Hepatic stellate cell (primary cell): ENCODE measurements around the gene SMAD5.
A peak's percentile ranks its signal among the peaks of the same experiment; 100 is the strongest.

Experiments used
- DNase-seq: peaks from one replicate; pipeline ENCODE4 v3.0.0; 2011; ENCODE audit warnings: low spot score

The SMAD5 gene

GRCh38 chr5:136198453-136198852 is 65.8 kb downstream of the SMAD5 start:
- no peak for DNase-seq

GRCh38 chr5:136199408-136199807 is 66.8 kb downstream of the SMAD5 start:
- DNase-seq = no peak

- DNase-seq = no peak
Observed at GRCh38 chr5:136200130-136200529, 67.5 kb downstream of the SMAD5 start.

GRCh38 chr5:136200761-136201160 is 68.1 kb downstream of the SMAD5 start:
- DNase-seq = no peak

GRCh38 chr5:136201870-136202269 is 69.2 kb downstream of the SMAD5 start:
- DNase-seq = no peak

- no peak for DNase-seq
Observed at GRCh38 chr5:136202469-136203205, 70.0 kb downstream of the SMAD5 start.

- DNase-seq = no peak
Observed at GRCh38 chr5:136203303-136203922, 70.8 kb downstream of the SMAD5 start.

GRCh38 chr5:136205061-136205702 is 72.5 kb downstream of the SMAD5 start:
- no peak for DNase-seq

GRCh38 chr5:136205941-136206340 is 73.3 kb downstream of the SMAD5 start:
- no peak for DNase-seq

GRCh38 chr5:136206361-136206760 is 73.7 kb downstream of the SMAD5 start:
- DNase-seq = no peak

GRCh38 chr5:136207631-136208030 is 75.0 kb downstream of the SMAD5 start:
- DNase-seq = no peak

- no peak for DNase-seq
Observed at GRCh38 chr5:136208916-136209315, 76.3 kb downstream of the SMAD5 start.

GRCh38 chr5:136209346-136209910 is 76.8 kb downstream of the SMAD5 start:
- no peak for DNase-seq

- no peak for DNase-seq
Observed at GRCh38 chr5:136210259-136210658, 77.6 kb downstream of the SMAD5 start.

- DNase-seq = no peak
Observed at GRCh38 chr5:136211282-136212040, 78.8 kb downstream of the SMAD5 start.

- peak; percentile 57 for DNase-seq
Observed at GRCh38 chr5:136212252-136212721, 79.6 kb downstream of the SMAD5 start.

- DNase-seq = no peak
Observed at GRCh38 chr5:136213919-136214493, 81.4 kb downstream of the SMAD5 start.

GRCh38 chr5:136215812-136216211 is 83.2 kb downstream of the SMAD5 start:
- no peak for DNase-seq

- no peak for DNase-seq
Observed at GRCh38 chr5:136216230-136216629, 83.6 kb downstream of the SMAD5 start.

GRCh38 chr5:136221340-136221739 is 88.7 kb downstream of the SMAD5 start:
- no peak for DNase-seq

- no peak for DNase-seq
Observed at GRCh38 chr5:136222580-136223235, 90.1 kb downstream of the SMAD5 start.
